Iris pigment epithelial cell (primary cell): ENCODE measurements around the gene NETO2.
"Not testable (repeated sequence)": the region's sequence is repeated elsewhere in the genome, so short reads cannot be mapped to it uniquely, and the experiment has no call there.

Source experiments
- DNase-seq: peaks from one replicate; pipeline ENCODE4 v3.0.0-alpha.2; 2011; ENCODE audit warnings: low read depth

NETO2 gene

DNA sequence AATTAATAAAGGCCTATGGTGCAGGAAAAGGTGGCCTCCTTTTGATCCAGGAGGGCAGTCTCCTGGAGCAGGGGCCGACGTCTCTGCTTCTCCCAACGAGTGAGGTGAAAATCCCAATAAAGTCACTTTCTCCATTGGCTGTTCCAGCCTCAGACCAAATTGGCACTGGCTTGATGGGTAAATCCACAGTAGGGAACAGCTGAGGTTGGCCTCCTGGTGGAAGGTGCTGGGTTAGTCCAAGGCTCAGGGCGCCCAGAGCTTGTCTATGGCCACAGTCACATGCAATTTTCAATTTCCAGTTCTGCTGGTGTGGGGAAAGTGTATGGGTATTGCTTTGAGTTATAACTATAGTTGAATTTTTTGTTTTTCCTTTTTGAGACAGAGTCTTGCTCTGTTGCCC, 79.0 kb downstream of the NETO2 start:
- DNase-seq: no peak

- DNase-seq: no peak
These were observed 80.6 kb downstream of the NETO2 start for GRCh38 chr16:47063011-47063724.

DNA sequence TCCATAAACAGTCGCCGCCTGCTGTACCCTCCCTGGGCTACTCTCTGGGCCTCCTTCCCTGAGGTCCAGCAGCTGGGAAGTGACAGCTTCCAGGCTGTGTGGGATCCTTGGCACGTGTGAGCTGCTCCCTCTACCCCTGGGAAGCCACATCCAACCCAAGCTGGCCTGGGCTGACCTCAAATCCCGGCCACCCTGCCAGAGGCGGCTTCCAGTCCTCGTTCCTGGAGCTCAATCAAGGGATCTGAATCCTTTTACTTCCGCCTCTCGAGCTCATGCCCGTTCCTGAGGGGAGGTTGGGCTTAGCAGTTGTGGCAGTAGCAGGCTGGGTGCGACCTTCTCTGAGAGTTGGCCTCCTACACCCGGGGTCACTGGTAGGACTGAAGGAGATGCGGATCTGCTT, 82.5 kb downstream of the NETO2 start:
- no peak for DNase-seq

DNA sequence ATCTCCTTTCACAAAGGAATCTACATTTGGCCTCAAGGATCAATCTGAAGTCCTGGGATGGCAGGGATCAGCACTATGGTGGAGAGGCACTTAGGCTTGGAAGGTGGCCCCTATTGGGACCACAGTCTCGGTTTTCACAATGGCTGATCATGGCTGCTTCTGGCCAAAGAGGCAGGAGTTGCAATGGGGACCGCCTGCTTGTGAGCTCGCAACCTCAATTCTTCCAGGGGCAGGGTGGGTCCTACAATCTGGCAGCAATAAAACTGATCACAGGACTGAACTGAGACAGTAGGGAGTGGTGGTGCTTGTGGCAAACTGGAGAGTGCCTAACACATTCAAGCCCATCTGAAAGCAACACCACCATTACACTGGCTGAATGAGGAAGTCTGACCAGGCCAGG, 83.1 kb downstream of the NETO2 start:
- DNase-seq: no peak

GRCh38 chr16:47059991-47060390, 83.8 kb downstream of the NETO2 start:
- no peak for DNase-seq

DNA sequence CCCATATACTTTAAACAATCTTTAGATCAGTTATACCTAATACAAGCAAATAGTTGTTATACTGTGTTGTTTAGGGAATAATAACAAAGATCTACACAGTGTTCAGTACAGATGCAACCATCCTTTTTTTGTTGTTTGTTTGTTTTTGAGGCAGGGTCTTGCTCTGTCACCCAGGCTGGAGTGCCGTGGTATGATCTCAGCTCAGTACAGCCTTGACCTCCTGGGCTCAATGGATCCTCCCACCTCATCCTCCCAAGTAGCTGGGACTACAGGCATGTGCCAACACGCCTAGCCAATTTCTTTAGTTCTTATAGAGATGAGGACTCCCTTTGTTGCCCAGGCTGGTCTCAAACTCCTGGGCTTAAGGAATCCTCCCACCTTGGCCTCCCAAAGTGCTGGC, 84.6 kb downstream of the NETO2 start:
- DNase-seq: not testable (repeated sequence)

DNA sequence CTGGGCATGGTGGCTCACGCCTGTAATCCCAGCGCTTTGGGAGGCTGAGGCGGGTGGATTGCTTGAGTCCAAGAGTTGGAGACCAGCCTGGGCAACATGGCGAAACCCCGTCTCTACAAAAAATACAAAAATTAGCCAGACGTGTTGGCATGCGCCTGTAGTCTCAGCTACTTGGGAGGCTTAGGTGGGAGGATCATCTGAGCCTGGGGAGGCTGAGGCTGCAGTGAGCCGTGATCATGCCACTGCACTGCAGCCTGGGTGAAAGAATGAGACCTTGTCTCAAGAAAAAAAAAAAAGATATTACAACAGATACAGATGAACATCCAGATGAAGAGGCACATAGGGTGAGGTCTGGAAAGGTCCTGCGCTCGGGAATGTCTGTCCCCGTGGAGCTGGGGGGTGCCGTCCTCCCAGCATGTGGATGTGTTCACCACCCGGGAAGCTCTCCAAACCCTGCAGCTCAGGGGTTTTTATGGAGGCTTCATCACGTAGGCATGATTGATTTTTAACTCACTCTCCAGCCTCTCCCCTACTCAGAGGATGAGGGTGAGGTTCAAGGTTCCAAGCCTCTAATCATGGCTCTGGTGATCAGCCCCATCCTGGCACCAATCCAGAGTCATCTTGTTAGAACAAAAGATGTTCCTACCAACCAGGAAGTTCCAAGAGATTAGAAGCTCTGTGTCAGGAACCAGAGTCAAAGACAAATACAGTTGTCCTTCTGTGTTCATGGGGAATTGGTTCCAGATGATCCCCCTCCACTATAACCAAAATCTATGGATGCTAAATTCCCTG, 85.3 kb downstream of the NETO2 start:
- no peak for DNase-seq

GRCh38 chr16:47057630-47057993, 86.1 kb downstream of the NETO2 start:
- DNase-seq: no peak

DNA sequence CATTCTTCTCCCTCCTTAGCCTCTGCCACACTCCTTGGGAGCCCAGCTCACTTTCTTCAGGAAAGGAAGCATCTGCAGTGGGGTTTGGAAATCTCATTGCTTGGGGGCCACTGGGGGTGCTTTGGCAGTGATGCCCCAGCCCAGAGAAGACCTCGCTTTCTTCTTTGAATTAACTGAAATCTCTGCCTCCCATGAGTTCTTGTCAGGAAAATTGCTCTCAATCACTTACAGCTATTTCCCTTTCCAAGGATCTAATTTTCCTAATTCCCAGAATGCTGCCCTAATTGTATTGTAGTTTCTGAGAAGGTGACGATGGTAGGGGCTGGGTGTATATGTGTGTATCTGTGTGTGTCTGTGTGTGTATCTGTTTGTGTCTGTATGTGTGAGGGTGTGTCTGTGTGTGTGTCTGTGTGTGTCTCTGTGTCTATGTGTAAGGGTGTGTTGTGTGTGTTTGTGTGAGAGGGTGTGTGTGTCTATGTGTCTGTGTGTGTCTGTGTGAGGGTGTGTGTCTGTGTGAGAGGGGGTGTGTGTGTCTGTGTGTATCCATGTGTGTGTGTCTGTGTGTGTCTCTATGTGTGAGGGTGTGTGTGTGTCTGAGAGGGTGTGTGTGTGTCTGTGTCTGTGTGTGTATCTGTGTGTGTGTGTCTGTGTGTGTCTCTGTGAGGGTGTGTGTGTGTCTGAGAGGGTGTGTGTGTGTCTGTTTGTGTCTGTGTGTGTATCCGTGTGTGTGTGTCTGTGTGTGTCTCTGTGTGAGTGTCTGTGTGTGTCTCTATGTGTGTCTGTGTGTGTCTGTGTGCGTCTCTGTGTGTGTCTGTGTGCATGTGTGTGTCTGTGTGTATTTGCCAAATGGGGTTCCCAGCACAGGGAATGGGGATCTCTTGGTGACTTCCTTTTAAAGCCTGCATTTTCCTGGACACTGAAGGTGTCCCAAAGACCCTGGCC, 86.8 kb downstream of the NETO2 start:
- no peak for DNase-seq

DNA sequence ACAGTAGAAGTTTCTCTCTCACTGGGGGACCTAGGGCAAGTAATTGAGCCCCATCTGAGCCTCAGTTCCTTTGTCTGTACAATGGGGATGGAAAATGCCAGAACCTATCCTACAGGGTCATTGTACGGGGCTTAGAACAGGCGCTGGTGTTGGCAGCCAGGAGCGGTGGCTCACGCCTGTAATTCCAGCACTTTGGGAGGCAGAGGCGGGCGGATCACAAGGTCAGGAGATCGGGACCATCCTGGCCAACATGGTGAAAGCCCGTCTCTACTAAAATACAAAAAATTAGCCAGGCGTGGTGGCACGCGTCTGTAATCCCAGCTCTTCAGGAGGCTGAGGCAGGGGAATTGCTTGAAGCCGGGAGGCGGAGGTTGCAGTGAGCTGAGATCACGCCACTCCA, 87.7 kb downstream of the NETO2 start:
- not testable (repeated sequence) for DNase-seq

DNA sequence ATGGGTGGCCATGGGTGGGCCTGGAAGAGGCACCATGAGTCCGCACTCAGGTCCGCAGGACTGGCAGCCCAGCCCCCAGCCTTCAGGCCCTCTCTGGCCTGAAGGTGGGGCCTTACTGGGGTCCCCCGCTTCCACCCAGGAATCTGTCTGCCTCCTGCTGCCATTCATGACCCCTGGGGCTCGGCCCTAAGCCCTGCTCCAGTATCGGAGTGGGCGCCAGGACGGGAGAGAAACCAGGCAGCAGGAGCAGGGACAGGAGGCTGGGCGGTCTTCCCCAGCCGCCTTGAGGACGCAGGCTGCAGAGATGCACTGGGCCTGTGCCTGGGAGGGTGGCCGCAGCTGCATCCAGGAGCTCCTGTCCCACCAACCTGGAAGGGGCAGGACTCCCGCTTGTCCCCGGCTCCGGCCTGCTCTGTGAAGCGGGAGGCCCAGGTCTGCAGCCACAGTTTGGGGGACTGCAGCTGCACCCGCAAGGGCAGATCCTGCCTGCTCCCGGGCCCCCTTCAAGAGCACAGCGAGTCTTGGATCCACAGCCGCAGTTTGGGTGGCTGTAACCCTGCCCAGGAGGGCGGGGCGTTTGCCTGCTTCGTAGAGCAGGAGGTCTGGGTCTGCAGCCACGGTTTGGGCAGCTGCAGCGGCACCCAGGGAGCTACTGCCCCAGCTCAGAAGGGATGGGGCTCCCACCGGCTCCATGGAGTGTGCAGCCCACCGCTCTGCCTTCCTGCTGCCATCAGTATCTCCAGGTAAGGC, 88.4 kb downstream of the NETO2 start:
- DNase-seq: no peak

DNA sequence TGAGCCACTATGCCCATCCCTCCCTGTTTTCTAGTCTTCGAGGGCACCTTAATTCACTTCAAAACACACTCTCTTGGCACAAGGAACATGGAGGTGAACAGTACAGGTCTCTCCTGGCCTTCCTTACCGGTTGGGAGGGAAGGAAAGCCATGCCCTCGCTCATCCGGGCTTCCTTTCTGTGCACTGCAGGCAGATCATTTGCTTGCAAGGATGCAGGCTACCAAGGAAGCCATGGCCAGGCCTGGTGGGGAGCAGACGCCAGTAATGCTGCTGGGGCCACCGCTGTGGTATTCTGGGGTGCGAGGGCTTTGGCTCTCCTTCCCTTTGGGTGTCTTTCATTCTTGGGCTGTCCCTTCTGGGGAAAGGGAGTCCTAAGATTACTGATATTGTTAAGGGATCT, 89.4 kb downstream of the NETO2 start:
- no peak for DNase-seq

- DNase-seq: no peak
These were observed 89.8 kb downstream of the NETO2 start for GRCh38 chr16:47053895-47054294.

- DNase-seq: no peak
These were observed 90.8 kb downstream of the NETO2 start for GRCh38 chr16:47052666-47053640.

- DNase-seq: no peak
These were observed 92.7 kb downstream of the NETO2 start for GRCh38 chr16:47051031-47051430.

- DNase-seq: no peak
These were observed 93.7 kb downstream of the NETO2 start for GRCh38 chr16:47049901-47050583.

DNA sequence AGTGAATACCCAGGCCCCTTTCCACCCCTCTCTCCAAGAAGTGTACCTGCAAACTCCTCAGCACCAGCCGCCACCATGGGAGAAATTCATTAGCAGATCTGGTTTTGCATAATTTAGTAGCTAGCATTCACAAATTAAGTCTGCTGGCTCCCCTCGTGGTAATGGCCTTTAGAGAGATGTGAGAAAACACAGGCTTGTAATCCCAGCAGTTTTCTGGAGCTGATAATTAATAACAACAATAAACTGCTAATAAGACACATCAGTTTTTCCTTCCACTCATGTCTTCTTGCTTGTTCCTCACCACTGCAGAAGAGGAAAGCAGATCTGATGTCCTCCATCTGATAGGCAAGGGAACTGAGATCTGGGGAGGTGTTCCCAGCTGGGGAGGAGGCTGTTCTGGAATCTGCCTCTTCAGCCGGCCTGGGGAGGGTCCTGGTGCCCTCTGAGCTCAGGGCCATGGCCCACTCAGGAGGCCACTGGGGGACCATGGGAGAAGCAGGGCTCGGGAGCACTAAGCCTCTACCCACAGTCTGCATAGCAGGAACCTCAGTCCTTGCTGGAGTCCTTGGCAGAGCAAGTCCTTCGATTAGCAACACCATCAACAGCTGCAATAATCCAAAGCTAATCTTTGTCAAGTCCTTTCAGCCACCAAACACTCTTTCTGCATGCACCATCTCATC, 96.1 kb downstream of the NETO2 start:
- DNase-seq: no peak

DNA sequence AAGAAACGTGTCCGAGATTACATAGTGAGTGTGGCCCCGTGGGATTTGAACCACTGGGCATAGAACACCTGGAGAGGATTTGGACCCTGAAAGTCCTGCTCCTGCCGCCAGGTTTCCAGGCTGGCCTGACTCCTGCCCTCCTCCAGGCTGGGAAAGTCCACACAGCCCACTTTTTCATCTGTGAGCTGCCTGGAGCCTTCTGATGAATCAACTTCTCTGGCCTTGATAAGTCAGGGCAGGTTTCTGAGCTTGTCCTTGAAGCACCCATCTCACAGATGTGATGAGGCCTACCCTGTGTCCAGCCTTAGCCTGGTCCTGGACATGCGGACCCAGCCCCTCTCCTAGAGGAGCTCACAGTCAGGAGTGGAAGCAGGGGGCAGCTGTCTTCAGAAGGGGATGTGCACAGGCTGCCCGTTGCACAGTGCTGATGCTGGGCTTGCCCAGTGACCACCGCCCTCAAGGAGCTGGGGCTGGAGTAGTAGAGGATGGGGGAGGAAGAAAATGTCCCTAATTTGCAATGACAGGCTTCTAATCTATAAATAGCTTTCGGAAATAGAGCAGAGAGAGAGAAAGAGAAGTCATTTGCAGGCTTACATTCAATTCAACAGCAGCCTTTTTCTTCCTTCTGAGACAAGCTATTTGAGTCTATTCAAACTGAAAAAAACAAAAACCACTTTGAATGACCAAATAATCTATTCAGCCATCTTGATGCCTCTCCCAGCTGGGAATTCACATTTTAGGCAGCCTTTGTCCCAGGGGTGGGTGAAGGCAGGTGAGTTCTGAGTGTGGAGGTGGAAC, 96.8 kb downstream of the NETO2 start:
- no peak for DNase-seq

GRCh38 chr16:47045459-47045858, 98.3 kb downstream of the NETO2 start:
- DNase-seq: no peak
